HepG2 (cell line): ENCODE data around the gene CLIP2. TPM values are rescaled to one million over a fixed set of nuclear protein-coding genes. Genes with fewer than 3 reads are reported as not detected.
A peak's percentile ranks its signal among the peaks of the same experiment; 100 is the strongest.

Source experiments
- ARID4A ChIP-seq: sonication (generic); formaldehyde crosslinking; IDR thresholded peaks from 2 replicates; pipeline ENCODE4 v1.5.0; 2020; ENCODE audit warnings: mild to moderate bottlenecking, missing genetic modification reagents, borderline replicate concordance
- CREM ChIP-seq, 2 experiments: sonication (generic) in 1 of 2; formaldehyde crosslinking in 1 of 2; IDR thresholded peaks; 2 replicates each; pipeline versions ENCODE4 v1.4.0 to v1.6.1; 2016 to 2020; ENCODE audit warnings: antibody characterized with exemption in 1 of 2, mild to moderate bottlenecking in 1 of 2, missing genetic modification reagents in 1 of 2
- CSRNP1 ChIP-seq: sonication (generic); formaldehyde crosslinking; IDR thresholded peaks from 2 replicates; pipeline ENCODE4 v1.8.1; 2023; ENCODE audit warnings: mild to moderate bottlenecking, missing genetic modification reagents
- FOXK1 ChIP-seq: sonication (generic); formaldehyde crosslinking; IDR thresholded peaks from 2 replicates; pipeline ENCODE4 v1.4.0; 2020; ENCODE audit warnings: low read depth, missing genetic modification reagents, borderline replicate concordance
- ISX ChIP-seq: sonication (generic); formaldehyde crosslinking; conservative IDR thresholded peaks from 2 replicates; pipeline ENCODE4 v1.5.0; 2020; ENCODE audit warnings: missing genetic modification reagents
- NCOA2 ChIP-seq: sonication (generic); formaldehyde crosslinking; IDR thresholded peaks from 2 replicates; pipeline ENCODE4 v1.8.0; 2022; ENCODE audit warnings: inconsistent platforms
- PBX3 ChIP-seq: sonication (generic); formaldehyde crosslinking; IDR thresholded peaks from 2 replicates; pipeline ENCODE4 v1.8.1; 2023; ENCODE audit warnings: missing genetic modification reagents, inconsistent platforms, borderline replicate concordance
- SRF ChIP-seq: IDR thresholded peaks from 2 replicates; pipeline ENCODE4 v1.6.1; 2011; ENCODE audit warnings: mild to moderate bottlenecking, low read depth, low read length, moderate library complexity
- ZNF136 ChIP-seq: sonication (generic); formaldehyde crosslinking; IDR thresholded peaks from 2 replicates; pipeline ENCODE4 v1.8.1; 2022; ENCODE audit warnings: low read depth, mild to moderate bottlenecking, moderate library complexity, missing genetic modification reagents
- ZNF138 ChIP-seq: sonication (generic); formaldehyde crosslinking; IDR thresholded peaks from 2 replicates; pipeline ENCODE4 v1.5.0; 2020; ENCODE audit warnings: mild to moderate bottlenecking, low read depth, missing genetic modification reagents
- ZNF446 ChIP-seq: sonication (generic); formaldehyde crosslinking; IDR thresholded peaks from 2 replicates; pipeline ENCODE4 v1.5.0; 2020; ENCODE audit warnings: mild to moderate bottlenecking, missing genetic modification reagents
- ZNF460 ChIP-seq: sonication (generic); formaldehyde crosslinking; IDR thresholded peaks from 2 replicates; pipeline ENCODE4 v1.5.1; 2020; ENCODE audit warnings: missing genetic modification reagents, mild to moderate bottlenecking, borderline replicate concordance
- ZNF770 ChIP-seq: sonication (generic); formaldehyde crosslinking; IDR thresholded peaks from 2 replicates; pipeline ENCODE4 v1.5.0; 2020; ENCODE audit warnings: mild to moderate bottlenecking, missing genetic modification reagents
- ZNF891 ChIP-seq: sonication (generic); formaldehyde crosslinking; IDR thresholded peaks from 2 replicates; pipeline ENCODE4 v1.5.0; 2020; ENCODE audit warnings: mild to moderate bottlenecking, missing genetic modification reagents
- ZXDC ChIP-seq: sonication (generic); formaldehyde crosslinking; IDR thresholded peaks from 2 replicates; pipeline ENCODE4 v1.5.0; 2020; ENCODE audit warnings: mild to moderate bottlenecking, missing genetic modification reagents
- polyA plus RNA-seq, 8 experiments: library from polyadenylated mRNA; depleted of rRNA in 3 of 8; stranded (reverse) in 7 of 8; unstranded in 1 of 8; fragments of >200 nt; fragmentation: Illumina TruSeq in 4 of 8; extraction: Trizol in 4 of 8; gene quantifications; 2 replicates each; pipeline versions ENCODE4 v1.2.1 to v1.2.3, GENCODE V29; 2011 to 2016; ENCODE audit warnings: low read depth in 4 of 8, missing spikeins in 1 of 8, mixed read lengths in 1 of 8; ENCODE audit not compliant: insufficient read depth in 1 of 8
- total RNA-seq, 5 experiments: library from RNA; depleted of rRNA; stranded (reverse); fragments of >200 nt; fragmentation: Illumina TruSeq; extraction: Trizol; gene quantifications; 2 replicates each; pipeline ENCODE4 v1.2.3, GENCODE V29; 2016; ENCODE audit warnings: low read depth in 1 of 5

Gene CLIP2
- total and polyA plus RNA-seq, 2 of the 13 experiments (the other 11 are each of a cell fraction or from before 2014, with no cell fraction given): 6.5 to 17.4 TPM

- peak; percentile 78 for TF ChIP-seq FOXK1 (CRISPR knock-in tag)
- TF ChIP-seq NCOA2 (CRISPR knock-in tag): 0 out of 2 replicates have a peak, but pooled peaks have one; percentile 37
- 0 out of 2 replicates have a peak, but pooled peaks have one; percentile 69 for TF ChIP-seq ZNF446 (CRISPR knock-in tag)
- peak; percentile 79; the same call in 1 of the 2 replicates for TF ChIP-seq CSRNP1
- peak; percentile 70 for TF ChIP-seq ZNF891 (CRISPR knock-in tag)
- no peak for TF ChIP-seq PBX3 (CRISPR knock-in tag)
- TF ChIP-seq CREM (IDR thresholded peaks at IDR 0.05): peak; percentile 74
- peak; percentile 48; the same call in 1 of the 2 replicates for TF ChIP-seq CREM (CRISPR knock-in tag; IDR thresholded peaks at IDR 0.05)
- peak; percentile 100 for TF ChIP-seq ZNF770 (CRISPR knock-in tag)
- no peak for TF ChIP-seq SRF
- no peak for TF ChIP-seq ZNF460
- peak; percentile 95 for TF ChIP-seq ARID4A (CRISPR knock-in tag)
- TF ChIP-seq ZNF138 (CRISPR knock-in tag): 0 out of 2 replicates have a peak, but pooled peaks have one; percentile 62
- peak; percentile 18; the same call in 1 of the 2 replicates for TF ChIP-seq ZXDC (CRISPR knock-in tag)
- TF ChIP-seq ISX (CRISPR knock-in tag): no peak
- no peak for TF ChIP-seq ZNF136 (CRISPR knock-in tag)
These were observed 34.9 kb upstream of the CLIP2 start, which contains the start of gene RFC2 (continued) for GRCh38 chr7:74254129-74254857.
